Measurements from ENCODE around the gene C19orf81. TPM values are rescaled to one million over a fixed set of nuclear protein-coding genes. Genes with fewer than 3 reads are reported as not detected.

C19orf81 gene
- total and polyA plus RNA-seq, 2 of the 4 experiments (the other 2 are of a cell fraction): 0.31 TPM; not detected in 1

- H2BK15ac ChIP-seq (ENCODE audit: low read depth, low read length): no peak overlapping the region
- POLR2A ChIA-PET (ENCODE audit: unreplicated experiment): no interaction called here
Measured at GRCh38 chr19:50626011-50626410, 23.2 kb upstream of the C19orf81 start.

More at GRCh38 chr19:50626011-50626410, 23.2 kb upstream of the C19orf81 start:
- dilution Hi-C loops (cut with HindIII; ENCODE audit: low sequenced_read_pairs, unreplicated experiment) (no loop called here), in situ Hi-C loops (cut with MboI; ENCODE audit: low sequenced_read_pairs) (no loop called here), intact Hi-C loops (cut with micrococcal nuclease) (no loop called here)
- H4K8ac ChIP-seq (ENCODE audit: low read depth in 2 of 2, low read length in 2 of 2): no peak overlapping the region
- no peak overlapping the region for H3K18ac ChIP-seq (ENCODE audit: low read depth, low read length)
- ATAC-seq (ENCODE audit: low read depth) (no peak), DNase-seq (no peak)
- CTCF ChIA-PET: no interaction called here
- no peaks in the 10 kb centered on the region for H3K9me3 ChIP-seq (ENCODE audit: control insufficient read depth, insufficient read depth, low read length)
- H2AK5ac ChIP-seq (ENCODE audit: low read depth, low read length): no peak overlapping the region
- H3K56ac ChIP-seq (ENCODE audit: extremely low read depth, insufficient read depth, low read length): no peak overlapping the region
- H4K5ac ChIP-seq (ENCODE audit: low read depth, low read length): no peak overlapping the region
- H3K23ac ChIP-seq (ENCODE audit: low read depth, low read length): no peak overlapping the region
- H3K4me3 ChIP-seq (ENCODE audit: insufficient read depth, low read depth, low read length): no peak overlapping the region
- no peak overlapping the region for H3K4ac ChIP-seq (ENCODE audit: low read depth, low read length)
- no peaks in the 10 kb centered on the region for H3K36me3 ChIP-seq (ENCODE audit: control insufficient read depth, insufficient read depth, low read length)
- no peak overlapping the region for H2BK20ac ChIP-seq (ENCODE audit: low read depth, low read length)
- H3K14ac ChIP-seq (replicated peaks; ENCODE audit: low read depth, low read length): no peak overlapping the region
- H2BK5ac ChIP-seq (ENCODE audit: low read depth, low read length, poor library complexity, severe bottlenecking): no peak overlapping the region
- no peak overlapping the region for H3K4me2 ChIP-seq (ENCODE audit: low read depth, low read length)
- no peak overlapping the region for H2BK120ac ChIP-seq (ENCODE audit: low read depth, low read length)
- no peak overlapping the region for H3K9ac ChIP-seq (ENCODE audit: low read depth, low read length)
- WGBS, 2 experiments (ENCODE audit: extremely low coverage in 2 of 2, insufficient read length in 1 of 2): no CpG with 5 or more reads among the region's 4 CpGs
- no TSS peak for BruUV-seq (replicated peaks)
- no peaks in the 10 kb centered on the region for H3K4me1 ChIP-seq (ENCODE audit: control insufficient read depth, insufficient read depth, low read length)
- no peak overlapping the region for H4K91ac ChIP-seq (ENCODE audit: insufficient read depth, low read depth, low read length)
- no peaks in the 10 kb centered on the region for H4K20me1 ChIP-seq (ENCODE audit: insufficient read depth, low read length)
- no peaks in the 10 kb centered on the region for H3K79me1 ChIP-seq (ENCODE audit: low read depth in 1 of 2, low read length in 2 of 2)
- TF ChIP-seq RCOR1 (IDR thresholded peaks at IDR 0.05; ENCODE audit: insufficient replicate concordance, low read length) (no peak), CHD1 (IDR thresholded peaks at IDR 0.05; ENCODE audit: low read depth, low read length) (no peak), SMC3 (IDR thresholded peaks at IDR 0.05; ENCODE audit: low read depth, low read length) (no peak), MXI1 (IDR thresholded peaks at IDR 0.05; ENCODE audit: borderline replicate concordance, low read depth, low read length) (no peak), NFE2L2 (IDR thresholded peaks at IDR 0.05; ENCODE audit: low read depth, low read length) (no peak), FOS (IDR thresholded peaks at IDR 0.05; ENCODE audit: low read depth, low read length) (no peak), RFX5 (IDR thresholded peaks at IDR 0.05; ENCODE audit: low read depth, low read length) (no peak), MAZ (IDR thresholded peaks at IDR 0.05; ENCODE audit: borderline replicate concordance, low read depth, low read length) (no peak), POLR2A (IDR thresholded peaks at IDR 0.05; ENCODE audit: low read depth, low read length) (no peak), ELK1 (IDR thresholded peaks at IDR 0.05; ENCODE audit: borderline replicate concordance, low read depth, low read length) (no peak), RAD21 (IDR thresholded peaks at IDR 0.05; ENCODE audit: low read length) (no peak), CEBPB (IDR thresholded peaks at IDR 0.05; ENCODE audit: low read depth, low read length) (no peak), BHLHE40 (IDR thresholded peaks at IDR 0.05; ENCODE audit: low read depth, low read length) (no peak), MAFK (IDR thresholded peaks at IDR 0.05; ENCODE audit: low read depth, low read length) (no peak)
- TF ChIP-seq, protein P1, sequence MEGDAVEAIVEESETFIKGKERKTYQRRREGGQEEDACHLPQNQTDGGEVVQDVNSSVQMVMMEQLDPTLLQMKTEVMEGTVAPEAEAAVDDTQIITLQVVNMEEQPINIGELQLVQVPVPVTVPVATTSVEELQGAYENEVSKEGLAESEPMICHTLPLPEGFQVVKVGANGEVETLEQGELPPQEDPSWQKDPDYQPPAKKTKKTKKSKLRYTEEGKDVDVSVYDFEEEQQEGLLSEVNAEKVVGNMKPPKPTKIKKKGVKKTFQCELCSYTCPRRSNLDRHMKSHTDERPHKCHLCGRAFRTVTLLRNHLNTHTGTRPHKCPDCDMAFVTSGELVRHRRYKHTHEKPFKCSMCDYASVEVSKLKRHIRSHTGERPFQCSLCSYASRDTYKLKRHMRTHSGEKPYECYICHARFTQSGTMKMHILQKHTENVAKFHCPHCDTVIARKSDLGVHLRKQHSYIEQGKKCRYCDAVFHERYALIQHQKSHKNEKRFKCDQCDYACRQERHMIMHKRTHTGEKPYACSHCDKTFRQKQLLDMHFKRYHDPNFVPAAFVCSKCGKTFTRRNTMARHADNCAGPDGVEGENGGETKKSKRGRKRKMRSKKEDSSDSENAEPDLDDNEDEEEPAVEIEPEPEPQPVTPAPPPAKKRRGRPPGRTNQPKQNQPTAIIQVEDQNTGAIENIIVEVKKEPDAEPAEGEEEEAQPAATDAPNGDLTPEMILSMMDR (conservative IDR thresholded peaks at IDR 0.05; ENCODE audit: low read depth, low read length): no peak
- TF ChIP-seq, protein P2, sequence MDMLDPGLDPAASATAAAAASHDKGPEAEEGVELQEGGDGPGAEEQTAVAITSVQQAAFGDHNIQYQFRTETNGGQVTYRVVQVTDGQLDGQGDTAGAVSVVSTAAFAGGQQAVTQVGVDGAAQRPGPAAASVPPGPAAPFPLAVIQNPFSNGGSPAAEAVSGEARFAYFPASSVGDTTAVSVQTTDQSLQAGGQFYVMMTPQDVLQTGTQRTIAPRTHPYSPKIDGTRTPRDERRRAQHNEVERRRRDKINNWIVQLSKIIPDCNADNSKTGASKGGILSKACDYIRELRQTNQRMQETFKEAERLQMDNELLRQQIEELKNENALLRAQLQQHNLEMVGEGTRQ (IDR thresholded peaks at IDR 0.05; ENCODE audit: low read depth, low read length): no peak
- H2AK9ac ChIP-seq (replicated peaks; ENCODE audit: low read depth, low read length, poor library complexity): no peak overlapping the region
- H3K9me1 ChIP-seq (ENCODE audit: insufficient read depth, low read length): no peaks in the 10 kb centered on the region
- no peaks in the 10 kb centered on the region for H3K27me3 ChIP-seq (ENCODE audit: control insufficient read depth, insufficient read depth, low read length)
- no peak overlapping the region for H3K27ac ChIP-seq (ENCODE audit: insufficient read depth, low read length)
- H2AFZ ChIP-seq (replicated peaks; ENCODE audit: low read length, poor library complexity): no peak overlapping the region
